Glutamatergic neuron (in vitro differentiated cells): ENCODE measurements around the gene LRP1B. TPM values are rescaled to one million over a fixed set of nuclear protein-coding genes. Genes with fewer than 3 reads are reported as not detected.
A peak's percentile ranks its signal among the peaks of the same experiment; 100 is the strongest.
"Not testable (repeated sequence)": the region's sequence is repeated elsewhere in the genome, so short reads cannot be mapped to it uniquely, and the experiment has no call there.

ENCODE experiments used
- DNase-seq: peaks from one replicate; pipeline ENCODE4 v3.0.0; 2022
- H3K27ac Mint-ChIP-seq: one replicate; pipeline ENCODE4 v1.8.0; 2020; ENCODE audit warnings: mild to moderate bottlenecking, mixed read lengths, inconsistent platforms; ENCODE audit not compliant: unreplicated experiment
- H3K27me3 Mint-ChIP-seq: one replicate; pipeline ENCODE4 v1.8.0; 2020; ENCODE audit warnings: mild to moderate bottlenecking, moderate library complexity, mixed read lengths, inconsistent platforms; ENCODE audit not compliant: unreplicated experiment
- H3K36me3 Mint-ChIP-seq: one replicate; pipeline ENCODE4 v1.8.0; 2020; ENCODE audit warnings: mild to moderate bottlenecking, mixed read lengths, inconsistent platforms; ENCODE audit not compliant: unreplicated experiment
- H3K4me1 Mint-ChIP-seq: one replicate; pipeline ENCODE4 v1.8.0; 2020; ENCODE audit warnings: mild to moderate bottlenecking, low read depth, mixed read lengths, inconsistent platforms; ENCODE audit not compliant: unreplicated experiment
- H3K4me3 Mint-ChIP-seq: one replicate; pipeline ENCODE4 v1.8.0; 2020; ENCODE audit warnings: mild to moderate bottlenecking, mixed read lengths, inconsistent platforms; ENCODE audit not compliant: unreplicated experiment
- H3K9me3 Mint-ChIP-seq: one replicate; pipeline ENCODE4 v1.8.0; 2020; ENCODE audit warnings: mild to moderate bottlenecking, moderate library complexity, mixed read lengths, inconsistent platforms; ENCODE audit not compliant: unreplicated experiment
- CTCF ChIP-seq: fragments of 200-600 bp; sonication (generic); IDR thresholded peaks from one replicate; pipeline ENCODE4 v1.5.0; 2021; ENCODE audit not compliant: partially characterized antibody, unreplicated experiment
- total RNA-seq: library from RNA; stranded (reverse); fragmentation: NEBNext Ultra II Directional; extraction: Animal tissue kit (Norgen Biotek cat#: 25700); gene quantifications from one replicate; pipeline ENCODE4 v1.2.1, GENCODE V29; 2021; ENCODE audit not compliant: unreplicated experiment

The LRP1B gene
- total RNA-seq, 1 donor from 2014 or later, result 28.7 TPM

GRCh38 chr2:140348826-140349225 lies 1782.0 kb downstream of the LRP1B start:
- TF ChIP-seq CTCF, result no peak
- no peak overlapping the region for H3K4me3 Mint-ChIP-seq
- H3K9me3 Mint-ChIP-seq, result no peaks in the 10 kb centered on the region
- H3K27me3 Mint-ChIP-seq, result no peaks in the 10 kb centered on the region
- H3K27ac Mint-ChIP-seq, result no peak overlapping the region
- peaks cover 2% of the 10 kb centered on the region for H3K4me1 Mint-ChIP-seq
- DNase-seq, result peak; percentile 13
- H3K36me3 Mint-ChIP-seq, result no peaks in the 10 kb centered on the region

GRCh38 chr2:140344838-140345237 lies 1786.0 kb downstream of the LRP1B start:
- no peaks in the 10 kb centered on the region for H3K36me3 Mint-ChIP-seq
- H3K9me3 Mint-ChIP-seq, result no peaks in the 10 kb centered on the region
- no peak overlapping the region for H3K27ac Mint-ChIP-seq
- H3K27me3 Mint-ChIP-seq, result no peaks in the 10 kb centered on the region
- no peak overlapping the region for H3K4me3 Mint-ChIP-seq
- no peak for TF ChIP-seq CTCF
- peaks cover 2% of the 10 kb centered on the region for H3K4me1 Mint-ChIP-seq
- DNase-seq, result no peak

- H3K27ac Mint-ChIP-seq, H3K27me3 Mint-ChIP-seq, H3K4me1 Mint-ChIP-seq, H3K4me3 Mint-ChIP-seq, H3K36me3 Mint-ChIP-seq, DNase-seq, H3K9me3 Mint-ChIP-seq: not testable (repeated sequence)
Measured at GRCh38 chr2:140344266-140344665, 1786.5 kb downstream of the LRP1B start.

GRCh38 chr2:140338795-140339194 lies 1792.0 kb downstream of the LRP1B start:
- Mint-ChIP-seq H3K27ac (no peak overlapping the region), H3K27me3 (no peaks in the 10 kb centered on the region), H3K4me1 (no peaks in the 10 kb centered on the region), H3K36me3 (no peaks in the 10 kb centered on the region), H3K9me3 (no peaks in the 10 kb centered on the region), H3K4me3 (no peak overlapping the region)
- TF ChIP-seq CTCF, result no peak
- DNase-seq, result no peak

GRCh38 chr2:140337061-140337460 lies 1793.8 kb downstream of the LRP1B start:
- no peak overlapping the region for H3K4me3 Mint-ChIP-seq
- H3K9me3 Mint-ChIP-seq, result no peaks in the 10 kb centered on the region
- TF ChIP-seq CTCF, result no peak
- no peaks in the 10 kb centered on the region for H3K36me3 Mint-ChIP-seq
- H3K4me1 Mint-ChIP-seq, result no peaks in the 10 kb centered on the region
- no peak overlapping the region for H3K27ac Mint-ChIP-seq
- no peak for DNase-seq
- no peaks in the 10 kb centered on the region for H3K27me3 Mint-ChIP-seq

GRCh38 chr2:140316345-140316744 lies 1814.5 kb downstream of the LRP1B start:
- no peak for DNase-seq
- H3K9me3 Mint-ChIP-seq, result no peaks in the 10 kb centered on the region
- H3K4me1 Mint-ChIP-seq, result no peaks in the 10 kb centered on the region
- TF ChIP-seq CTCF, result no peak
- no peaks in the 10 kb centered on the region for H3K27me3 Mint-ChIP-seq
- no peaks in the 10 kb centered on the region for H3K36me3 Mint-ChIP-seq
- no peak overlapping the region for H3K4me3 Mint-ChIP-seq
- no peak overlapping the region for H3K27ac Mint-ChIP-seq
